Occipital lobe (tissue), 2 donors: ENCODE results near the gene CFP. TPM values are rescaled to one million over a fixed set of nuclear protein-coding genes. Genes with fewer than 3 reads are reported as not detected.

Experiments
- DNase-seq: peaks from one replicate; lab custom pipeline; 2025; lab: John Stamatoyannopoulos, UW
- total RNA-seq: library from RNA; depleted of rRNA; stranded (reverse); fragments of >200 nt; gene quantifications from one replicate; pipeline ENCODE4 v1.2.3, GENCODE V29; 2014

The CFP gene
- total RNA-seq, 1 donor from 2014 or later, result 0.62 TPM

- DNase-seq, result no peak
These were observed 9.1 kb upstream of the CFP start for GRCh38 chrX:47638816-47639215.

GRCh38 chrX:47637546-47638195 is 7.9 kb upstream of the CFP start:
- no peak for DNase-seq

GRCh38 chrX:47634871-47635575 is 5.3 kb upstream of the CFP start:
- no peak for DNase-seq

GRCh38 chrX:47633689-47634590 is 4.2 kb upstream of the CFP start:
- DNase-seq, result no peak

DNA sequence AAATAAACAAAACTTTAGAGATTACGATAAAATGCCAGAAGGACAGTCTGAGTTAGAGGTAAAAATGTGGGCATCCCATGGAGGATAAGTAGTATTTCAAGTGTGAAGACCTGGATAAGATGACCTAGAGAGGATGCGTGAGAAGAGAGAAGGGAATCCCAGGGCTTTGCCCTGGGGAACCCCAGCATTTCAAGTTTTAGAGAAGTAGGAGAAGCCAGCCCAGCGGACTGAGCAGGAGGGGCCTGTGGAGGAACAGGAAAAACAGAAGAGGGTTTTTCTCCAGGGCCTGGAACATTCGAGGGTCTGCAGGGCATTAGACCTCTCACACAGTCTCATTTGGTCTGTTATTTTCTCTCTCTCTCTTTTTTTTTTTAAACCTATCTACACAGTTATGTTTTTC is 2.9 kb upstream of the CFP start:
- DNase-seq, result no peak

GRCh38 chrX:47631676-47632075 is 1.9 kb upstream of the CFP start:
- DNase-seq, result no peak

DNA sequence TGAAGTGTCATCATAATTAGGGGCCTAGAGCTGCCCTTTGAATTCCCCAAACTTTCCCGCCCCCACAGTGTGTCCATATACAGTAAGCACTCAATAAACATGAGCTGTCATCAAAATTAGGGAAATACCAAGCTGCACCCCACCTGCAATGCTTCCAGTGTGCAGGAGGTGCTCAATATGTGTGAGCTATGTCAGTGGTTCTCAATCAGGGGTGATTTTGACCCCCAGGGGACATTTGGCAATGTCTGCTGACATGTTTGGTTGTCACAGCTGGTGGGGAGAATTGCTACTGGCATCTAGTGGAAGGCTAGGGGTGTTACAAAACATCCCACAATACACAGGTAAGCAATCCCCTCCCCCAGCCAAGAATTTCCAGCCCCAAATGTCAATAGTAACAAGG is 748 bp downstream of the CFP start:
- DNase-seq, result no peak

DNA sequence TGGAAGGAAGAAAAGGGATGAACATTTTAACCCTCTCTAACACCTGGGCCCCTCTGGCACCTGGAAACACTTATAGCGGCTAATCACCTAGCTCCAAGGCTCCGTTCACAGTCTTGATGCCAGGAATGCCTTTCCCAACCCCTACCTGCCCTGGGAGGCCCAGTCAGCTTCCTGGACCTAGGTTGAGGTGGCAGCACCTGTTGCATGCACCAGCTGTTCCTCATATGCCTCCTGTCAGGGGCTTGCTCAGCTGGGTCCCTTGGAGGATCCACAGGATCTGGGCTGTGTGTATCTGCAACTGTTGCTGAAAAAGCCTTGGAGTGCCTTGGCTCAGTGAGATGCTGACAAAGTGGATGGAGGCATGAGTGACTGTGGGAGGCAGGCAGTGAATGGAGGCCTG is 4.4 kb downstream of the CFP start:
- no peak for DNase-seq

DNA sequence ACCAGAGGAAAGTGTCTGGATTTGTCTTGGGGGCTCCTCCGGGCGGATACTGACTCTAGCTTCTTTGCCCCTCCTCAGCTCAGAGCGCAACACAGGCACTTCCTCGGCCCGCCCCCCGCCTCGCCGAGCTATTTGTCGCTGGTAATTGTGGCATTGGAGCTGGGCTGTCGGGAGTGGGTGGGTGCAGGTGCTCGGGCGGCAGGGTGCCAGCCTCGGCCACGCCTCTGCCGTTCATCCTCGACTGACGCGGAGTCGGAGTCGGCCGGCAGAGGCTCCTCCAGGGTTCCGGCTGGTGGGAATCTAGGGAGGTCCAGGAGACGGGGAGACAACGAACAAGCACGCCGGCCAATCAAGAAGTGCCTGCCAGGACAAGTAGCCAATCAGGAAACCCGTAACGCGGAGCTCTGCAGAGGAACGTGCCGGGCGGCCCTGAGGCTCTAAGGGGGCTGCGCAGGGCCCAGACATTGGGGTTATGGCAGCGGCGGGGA is 6.1 kb downstream of the CFP start:
- DNase-seq, result peak; percentile 45

GRCh38 chrX:47621851-47622250 is 7.9 kb downstream of the CFP start:
- DNase-seq, result no peak

GRCh38 chrX:47620303-47620685 is 9.4 kb downstream of the CFP start:
- DNase-seq, result no peak

GRCh38 chrX:47619486-47620302 is 10.0 kb downstream of the CFP start, which contains the start of gene SYN1:
TSS of gene SYN1 (minus strand) at chrX:47619857. CDS start at chrX:47619728, 129 bp downstream.
- DNase-seq, result peak; percentile 63

- no peak for DNase-seq
These were observed 10.7 kb downstream of the CFP start for GRCh38 chrX:47618923-47619485.

GRCh38 chrX:47614618-47615017 is 15.1 kb downstream of the CFP start:
- no peak for DNase-seq

DNA sequence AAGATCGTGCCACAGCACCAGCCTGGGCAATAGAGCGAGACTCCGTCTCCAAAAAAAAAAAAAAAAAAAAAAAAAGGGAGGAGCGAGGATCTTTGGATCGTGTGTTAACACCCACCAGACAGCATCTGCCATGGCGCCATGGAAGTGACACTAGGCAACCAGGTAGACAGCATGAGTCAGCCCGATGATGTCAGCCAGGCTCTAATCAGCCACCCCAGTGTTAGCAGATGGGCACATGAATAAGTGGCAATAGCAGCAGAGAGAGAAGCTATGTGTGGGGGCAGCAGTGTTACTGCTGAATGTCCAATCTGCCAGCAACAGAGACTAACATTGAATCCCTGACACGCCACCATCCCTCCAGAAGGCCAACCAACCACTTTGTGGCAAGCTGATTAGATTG is 16.6 kb downstream of the CFP start:
- peak; percentile 27 for DNase-seq

GRCh38 chrX:47612418-47612817 is 17.3 kb downstream of the CFP start:
- no peak for DNase-seq

DNA sequence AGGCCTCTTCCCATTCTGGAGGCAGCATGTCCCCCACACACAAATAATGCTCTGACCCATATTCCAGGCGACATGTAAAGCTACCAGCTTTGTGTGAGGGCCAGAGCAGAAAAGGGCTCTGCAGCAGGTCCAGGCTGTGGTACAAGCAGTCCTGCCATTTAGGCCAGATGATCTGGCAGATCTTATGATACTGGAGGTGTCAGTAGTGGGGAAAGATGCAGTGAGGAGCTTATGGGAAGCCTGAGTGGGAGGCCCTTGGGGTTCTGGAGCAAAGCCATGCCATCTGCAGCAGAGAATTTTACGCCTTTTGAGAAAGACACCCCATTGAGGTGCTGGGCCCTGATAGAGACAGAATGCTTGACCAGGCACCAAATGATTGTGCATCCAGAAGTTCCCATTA is 17.8 kb downstream of the CFP start:
- no peak for DNase-seq

GRCh38 chrX:47611489-47611888 is 18.2 kb downstream of the CFP start:
- DNase-seq, result no peak

DNA sequence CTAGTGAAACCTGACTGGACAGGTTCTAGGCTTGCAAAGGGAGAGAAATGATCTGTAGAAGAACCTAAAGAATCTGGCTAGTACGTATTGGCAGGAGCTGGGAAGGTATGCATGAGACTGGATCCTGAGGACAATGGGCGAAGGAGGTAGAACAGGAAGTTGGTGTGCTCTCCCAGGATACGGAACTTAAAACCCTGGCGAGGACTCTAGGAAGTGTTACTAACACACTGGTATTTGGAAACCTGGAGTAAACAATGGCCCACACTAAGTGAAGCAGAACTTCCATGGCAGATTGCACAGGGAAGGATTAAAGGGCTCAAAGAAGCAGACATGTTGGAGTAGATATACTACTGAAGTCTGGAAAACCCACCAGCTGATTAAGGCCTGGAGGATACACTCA is 19.2 kb downstream of the CFP start:
- no peak for DNase-seq

DNA sequence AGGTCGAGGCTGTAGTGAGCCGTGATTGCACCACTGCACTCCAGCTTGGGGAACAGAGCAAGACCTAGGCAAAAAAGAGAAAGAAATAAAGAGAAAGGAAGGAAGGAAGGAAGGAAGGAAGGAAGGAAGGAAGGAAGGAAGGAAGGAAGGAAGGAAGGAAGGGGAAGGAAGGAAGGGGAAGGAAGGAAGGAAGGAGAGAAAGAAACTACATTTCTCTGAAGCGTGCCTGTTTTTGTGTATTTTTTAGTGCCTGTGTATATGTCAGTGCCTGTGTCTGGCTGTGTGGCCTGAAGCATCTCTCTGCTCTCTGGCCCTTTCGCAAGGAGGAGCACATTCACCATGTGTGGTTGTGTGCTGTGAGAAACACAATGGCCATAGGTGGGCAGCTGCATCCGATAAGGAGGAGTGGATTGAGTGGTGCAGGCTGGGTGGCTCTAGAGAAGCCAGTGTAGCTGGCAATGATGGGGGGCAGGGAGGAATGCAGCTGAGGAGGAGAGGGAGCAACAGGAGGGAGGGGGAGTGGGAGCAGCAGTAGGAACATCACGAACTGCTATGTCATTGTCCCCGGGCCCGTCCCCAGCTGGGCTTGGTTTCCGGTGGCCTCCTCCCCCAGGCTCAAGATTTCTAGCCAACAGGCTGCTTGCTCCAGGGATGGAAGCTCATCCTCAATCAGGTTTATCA is 21.5 kb downstream of the CFP start:
- DNase-seq, result peak; percentile 8
